ENCODE data around the gene MTMR3.

The MTMR3 gene

DNA sequence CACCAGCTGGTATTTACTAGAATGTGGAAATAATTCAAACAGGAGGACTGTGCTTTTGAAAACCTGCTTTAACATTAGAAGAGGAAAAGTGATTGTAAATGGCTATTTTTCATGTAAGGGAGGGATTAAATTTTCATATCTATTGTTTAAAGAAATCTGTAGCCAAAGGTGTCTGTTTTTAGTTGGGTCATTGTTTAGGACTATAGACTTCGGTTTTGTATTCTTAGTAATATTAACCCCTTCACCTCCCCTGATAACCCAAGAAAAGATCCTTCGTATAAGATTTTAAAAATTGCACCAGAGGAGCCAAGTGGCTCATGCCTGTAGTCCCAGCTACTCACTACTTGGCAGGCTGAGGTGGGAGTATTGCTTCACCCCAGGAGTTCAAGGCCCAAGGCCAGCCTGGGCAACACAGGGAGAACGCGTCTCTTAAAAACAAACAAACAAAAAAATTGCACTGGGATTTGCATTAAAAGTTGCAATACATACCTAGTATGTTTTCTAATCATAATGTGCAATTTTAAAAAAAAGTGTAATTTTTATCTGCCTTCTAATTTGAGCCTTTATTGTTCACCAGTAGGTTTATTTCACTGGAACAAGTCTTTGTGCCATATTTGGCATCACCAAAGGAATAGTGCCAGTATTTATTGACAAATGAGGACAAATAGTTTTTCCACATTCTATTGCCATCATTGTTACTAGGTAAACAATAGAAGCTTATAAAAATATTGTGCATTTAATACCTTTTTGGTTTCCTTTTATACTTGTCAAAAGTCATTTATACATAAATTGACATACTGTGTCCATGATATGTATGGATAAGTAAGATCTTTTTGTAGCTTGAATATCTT lies 34.3 kb downstream of the MTMR3 start:
- no peak for DNase-seq

DNA sequence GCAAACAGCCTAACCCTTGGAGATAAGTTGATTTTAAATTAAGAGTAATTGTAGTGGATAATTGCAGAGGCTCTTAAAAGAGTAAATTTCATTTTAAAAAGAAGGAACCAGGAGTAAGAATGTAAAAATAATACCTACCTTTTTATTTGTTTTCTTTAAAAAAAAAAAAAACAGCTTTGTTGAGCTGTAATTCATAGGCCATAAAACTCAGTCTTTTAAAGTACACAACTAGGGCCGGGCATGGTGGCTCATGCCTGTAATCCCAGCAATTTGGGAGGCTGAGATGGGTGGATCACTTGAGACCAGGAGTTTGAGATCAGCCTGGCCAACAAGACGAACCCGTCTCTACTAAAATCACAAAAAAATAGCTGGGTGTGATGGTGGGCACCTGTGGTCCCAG lies 42.4 kb downstream of the MTMR3 start:
- DNase-seq = no peak

DNA sequence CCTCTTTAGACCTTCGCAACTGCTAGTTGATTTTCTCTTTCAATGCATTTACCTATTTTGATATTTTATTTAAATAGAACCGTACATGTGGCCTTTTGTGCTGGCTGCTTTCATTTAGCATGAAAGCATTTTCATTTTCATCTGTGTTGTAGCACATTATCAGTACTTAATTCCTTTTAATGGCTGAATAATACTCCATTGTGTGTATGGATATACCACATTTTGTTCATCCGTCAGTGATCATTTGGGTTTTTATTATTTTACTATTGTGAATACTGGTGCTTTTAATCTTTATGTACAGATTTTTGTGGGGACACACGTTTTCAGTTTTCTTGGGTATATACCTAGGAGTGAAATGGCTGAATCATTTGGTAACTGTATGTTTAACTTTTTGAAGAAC lies 43.1 kb downstream of the MTMR3 start:
- DNase-seq = no peak

DNA sequence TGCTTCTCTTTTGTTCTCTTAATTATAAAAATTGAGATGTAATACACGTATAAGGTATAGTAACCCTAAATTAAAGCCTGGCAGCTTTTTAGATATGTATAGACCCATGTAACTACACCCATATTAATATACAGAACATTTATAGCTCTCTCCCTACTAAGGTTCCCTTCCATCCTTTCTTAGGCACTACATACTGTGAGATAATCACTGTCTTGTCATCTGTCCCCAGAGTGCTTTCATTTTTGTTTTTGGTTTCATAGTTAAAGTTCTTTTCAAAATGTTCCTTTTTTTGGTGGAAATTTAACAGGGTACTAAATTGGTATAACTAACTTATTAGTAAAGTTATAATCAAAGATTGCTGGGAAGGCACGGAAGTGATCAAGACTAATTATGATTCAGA lies 49.2 kb downstream of the MTMR3 start:
- no peak for DNase-seq

DNA sequence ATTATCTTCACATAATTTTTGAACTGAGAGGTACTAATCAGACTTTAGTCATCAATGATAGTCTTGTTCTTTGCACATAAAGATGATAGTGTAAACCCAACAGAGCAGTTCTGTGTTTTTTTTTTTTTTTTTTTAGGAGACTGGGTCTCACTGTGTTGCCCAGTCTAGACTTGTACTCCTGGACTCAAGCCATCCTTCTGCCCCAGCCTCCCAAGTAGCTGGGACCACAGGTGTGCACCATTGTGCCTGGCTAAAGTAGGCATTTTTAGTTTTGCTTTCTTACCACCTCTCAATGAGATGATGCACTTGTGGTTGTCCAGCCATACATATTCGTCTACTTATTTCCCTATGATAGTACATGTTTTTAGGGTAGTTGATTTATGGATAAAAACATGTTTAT lies 50.6 kb downstream of the MTMR3 start:
- DNase-seq = no peak

- no peak for DNase-seq
Observed at GRCh38 chr22:29934596-29934995, 51.6 kb downstream of the MTMR3 start.

DNA sequence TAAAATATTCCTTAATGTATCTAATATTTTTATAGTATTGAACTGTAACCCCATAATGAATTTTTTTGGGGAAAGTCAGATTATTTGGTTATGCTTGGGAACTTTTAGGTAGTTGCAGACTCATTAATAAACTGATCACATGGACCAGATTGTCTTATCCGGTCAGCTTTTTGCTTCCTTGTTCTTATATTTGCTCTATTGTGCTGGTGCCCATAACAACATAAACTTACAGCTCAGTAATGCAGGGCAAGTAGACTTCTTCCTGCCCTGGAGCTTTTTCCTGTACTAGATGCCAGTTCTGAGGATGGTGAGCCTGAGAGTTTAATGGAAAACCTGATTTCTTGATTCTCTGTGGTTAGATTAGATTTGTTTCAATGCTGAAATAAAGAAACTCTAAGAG lies 53.2 kb downstream of the MTMR3 start:
- DNase-seq = no peak

GRCh38 chr22:29937940-29938693 lies 55.1 kb downstream of the MTMR3 start:
- no peak for DNase-seq

GRCh38 chr22:29940526-29940925 lies 57.6 kb downstream of the MTMR3 start:
- DNase-seq = no peak

- DNase-seq = no peak
Observed at GRCh38 chr22:29944339-29944738, 61.4 kb downstream of the MTMR3 start.

- no peak for DNase-seq
Observed at GRCh38 chr22:29945435-29945834, 62.5 kb downstream of the MTMR3 start.

DNA sequence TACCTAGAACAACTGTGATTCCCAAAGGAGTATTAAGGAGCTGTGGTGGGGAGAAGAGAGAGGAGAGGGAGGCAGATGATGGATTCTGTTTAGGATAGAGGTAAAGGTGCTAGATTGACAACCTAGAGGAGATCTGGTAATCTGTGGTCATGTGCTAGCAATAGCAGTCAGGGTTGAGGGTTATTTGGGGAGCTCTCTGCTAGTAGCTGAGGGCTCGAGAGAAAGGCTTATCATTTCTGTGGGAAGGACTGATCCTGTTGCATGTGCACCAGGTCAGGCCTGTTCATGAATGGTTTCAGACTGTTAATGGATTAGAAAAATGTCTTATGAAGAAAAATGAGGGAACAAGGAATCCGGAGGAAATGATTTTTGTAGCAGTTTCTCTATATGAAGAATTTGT lies 63.2 kb downstream of the MTMR3 start:
- no peak for DNase-seq

DNA sequence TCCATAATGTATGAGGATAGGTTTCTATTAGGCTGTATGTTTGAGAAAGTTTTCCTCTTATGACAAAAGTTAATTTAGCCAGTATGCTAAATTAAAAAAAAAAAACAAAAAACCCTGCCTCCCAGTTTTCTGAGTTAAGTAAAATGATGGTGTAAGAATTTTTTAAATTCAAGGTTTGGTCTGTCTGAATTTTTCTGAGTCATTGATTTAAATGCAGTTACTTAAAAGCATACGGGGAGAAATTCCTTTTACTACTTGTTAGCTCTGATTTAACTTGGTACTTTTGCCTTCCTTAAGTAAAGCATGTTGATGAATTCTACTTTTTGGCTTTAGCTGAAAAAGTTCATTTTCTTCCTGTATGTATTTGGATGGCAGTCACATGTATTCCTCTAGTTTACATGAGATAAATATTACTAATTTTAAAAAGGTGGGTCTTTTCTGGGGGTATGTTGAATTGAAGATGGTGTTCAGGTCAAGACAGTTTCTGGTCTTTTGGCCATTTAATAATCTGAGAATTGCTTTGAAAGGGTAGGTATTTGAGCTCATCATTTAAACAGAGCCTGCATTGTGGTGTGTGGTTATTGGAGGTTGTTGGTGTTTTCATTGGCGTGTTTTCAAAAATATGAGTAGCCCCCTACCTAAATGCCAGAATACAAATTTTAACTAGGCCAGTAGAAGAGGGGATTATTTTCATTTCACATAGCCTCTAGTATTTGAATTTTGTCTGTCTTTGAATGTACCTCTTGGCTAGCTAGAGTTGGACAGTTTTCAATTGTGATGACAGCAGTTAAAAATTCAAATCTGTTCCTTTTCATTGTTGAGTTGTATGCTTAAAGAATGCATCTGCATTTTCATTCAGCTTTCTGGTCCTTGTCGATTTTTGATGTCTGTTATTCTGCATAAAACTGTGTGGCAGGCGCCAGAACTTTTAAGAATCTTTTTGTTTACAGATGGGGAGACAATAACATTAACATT lies 64.7 kb downstream of the MTMR3 start:
- no peak for DNase-seq

DNA sequence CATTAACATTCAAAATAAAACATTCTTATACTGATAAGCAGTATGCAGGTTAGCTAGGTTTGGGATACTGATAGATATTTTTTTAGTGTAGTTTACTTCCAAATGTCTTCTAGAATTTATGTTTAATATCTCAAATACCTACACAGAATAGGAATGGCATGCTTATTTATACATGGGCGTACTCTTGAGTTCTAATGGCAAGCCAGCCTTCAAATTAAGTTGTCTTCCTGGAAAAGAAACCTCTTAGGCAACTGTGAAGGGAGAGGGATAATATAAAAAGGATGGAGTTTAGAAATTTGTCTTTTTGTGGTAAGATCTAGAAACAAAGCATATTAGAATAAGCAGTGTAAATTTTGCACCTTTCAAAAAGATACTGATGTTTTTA lies 65.4 kb downstream of the MTMR3 start:
- no peak for DNase-seq

GRCh38 chr22:29949872-29950271 lies 66.9 kb downstream of the MTMR3 start:
- DNase-seq = no peak

DNA sequence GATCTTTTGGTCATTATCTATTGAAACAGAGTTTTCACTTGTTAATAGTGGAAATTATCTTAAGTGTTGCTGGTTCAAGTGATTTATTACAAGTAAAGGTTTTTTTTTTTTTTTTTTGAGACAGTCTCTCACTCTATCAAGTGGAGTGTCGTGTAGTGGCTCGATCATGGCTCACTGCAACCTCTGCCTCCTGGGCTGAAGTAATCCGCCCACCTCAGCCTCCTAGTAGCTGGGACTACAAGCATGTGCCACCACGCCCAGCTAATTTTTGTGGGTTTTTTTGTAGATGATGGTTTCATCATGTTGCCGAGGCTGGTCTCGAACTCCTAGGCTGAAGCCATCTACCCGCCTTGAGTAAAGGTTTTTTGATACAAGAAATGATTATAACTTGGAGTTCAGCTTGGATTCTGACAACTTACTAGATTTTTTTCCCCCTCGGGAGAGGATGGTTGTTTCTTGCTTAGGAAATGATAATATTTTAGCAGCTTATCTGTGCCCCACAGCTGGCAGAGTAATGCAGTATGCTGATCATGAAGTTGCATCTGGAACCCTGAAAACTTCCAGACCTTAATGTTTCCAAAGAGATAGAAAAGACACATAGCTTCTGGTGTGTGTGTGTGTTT lies 68.9 kb downstream of the MTMR3 start:
- no peak for DNase-seq

DNA sequence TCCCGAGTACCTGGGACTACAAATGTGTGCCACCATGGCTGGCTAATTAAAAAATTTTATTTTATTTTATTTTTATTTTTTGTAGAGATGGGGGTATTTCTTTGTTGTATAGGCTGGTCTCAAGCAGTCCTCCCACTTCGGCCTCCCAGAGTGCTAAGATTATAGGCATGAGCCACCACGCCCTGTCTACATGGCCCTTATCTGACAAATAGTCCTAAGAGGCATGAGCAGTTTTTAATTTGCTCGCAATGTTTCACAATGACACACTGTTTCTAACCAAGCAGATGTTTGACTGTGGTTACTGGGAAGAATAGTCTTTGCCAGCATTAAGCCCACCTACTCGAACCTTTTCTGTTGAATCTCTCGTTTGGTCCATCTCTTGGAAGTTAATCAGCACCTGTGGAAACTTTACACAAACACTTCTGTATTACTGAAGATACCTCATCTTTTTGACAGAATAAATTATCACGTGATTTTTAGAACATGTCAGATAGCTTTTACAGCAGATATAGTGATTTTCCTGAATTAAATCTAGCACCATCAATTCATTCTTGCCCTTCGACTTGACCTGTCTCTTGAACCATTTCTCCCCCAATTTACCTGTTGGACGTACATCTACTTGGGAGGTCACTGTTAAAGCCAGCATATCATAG lies 71.4 kb downstream of the MTMR3 start:
- no peak for DNase-seq

GRCh38 chr22:29956680-29957079 lies 73.7 kb downstream of the MTMR3 start:
- no peak for DNase-seq

DNA sequence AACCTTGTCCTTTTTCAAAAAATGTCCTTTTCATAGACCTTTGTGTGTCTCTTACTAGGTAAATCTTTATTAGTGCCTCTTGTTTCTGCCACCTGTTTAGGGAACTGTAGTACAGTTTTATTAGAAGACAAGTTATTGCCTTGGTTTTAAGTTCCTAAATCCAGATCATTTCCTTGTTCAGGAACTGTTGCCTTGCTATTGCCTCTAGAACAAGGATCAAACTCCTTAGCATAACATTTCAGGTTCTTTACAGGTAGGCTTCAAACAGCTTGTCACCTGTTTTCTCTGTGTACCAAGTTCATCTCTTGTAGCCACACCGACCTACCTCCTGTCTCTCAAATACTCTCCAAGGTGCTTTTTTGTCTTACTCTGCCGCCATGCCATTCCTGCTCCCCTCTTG lies 75.2 kb downstream of the MTMR3 start:
- DNase-seq = no peak

DNA sequence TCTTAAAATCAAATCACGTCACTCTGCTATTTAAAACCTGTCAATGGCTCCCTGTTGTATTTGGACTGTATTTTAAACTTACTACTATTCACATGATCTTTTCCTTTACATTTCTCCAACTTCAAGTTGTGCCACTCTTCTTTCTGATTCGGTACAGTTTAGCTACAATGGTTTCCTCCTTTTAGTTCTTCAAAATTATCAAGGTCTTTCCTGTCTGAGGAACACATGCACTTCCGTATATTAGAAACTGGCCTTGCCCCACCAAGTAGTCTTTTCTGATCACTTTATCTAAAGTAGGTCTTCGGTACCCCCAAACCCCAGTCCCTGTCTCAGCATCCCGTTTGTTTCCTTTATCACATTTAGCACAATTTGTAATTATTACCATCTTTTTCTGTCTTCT lies 81.8 kb downstream of the MTMR3 start:
- DNase-seq = no peak

DNA sequence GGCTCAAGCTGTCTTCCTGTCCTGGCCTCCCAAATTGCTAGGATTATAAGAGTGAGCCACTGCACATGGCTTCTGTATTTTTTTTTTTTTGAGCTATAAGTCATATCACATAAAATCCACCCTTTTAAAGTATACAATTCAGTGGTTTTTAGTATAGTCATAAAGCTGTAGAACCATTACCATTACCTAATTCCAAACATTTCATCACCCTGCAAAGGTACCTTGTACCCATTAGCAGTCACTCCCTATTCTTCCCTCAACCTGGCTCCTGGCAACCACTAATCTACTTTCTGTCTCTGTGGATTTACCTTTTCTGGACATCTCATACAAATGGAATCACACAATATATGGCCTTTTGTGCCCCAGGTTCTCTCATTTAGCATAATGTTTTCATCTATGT lies 84.5 kb downstream of the MTMR3 start:
- DNase-seq = no peak

- DNase-seq = no peak
Observed at GRCh38 chr22:29971607-29972006, 88.6 kb downstream of the MTMR3 start.

Data from activated naive CD4-positive, alpha-beta T cell treated with Interleukin-2 at 50 U/mL for 16 hours (primary cell).